ENCODE results near the gene SLC12A1. TPM values are rescaled to one million over a fixed set of nuclear protein-coding genes. Genes with fewer than 3 reads are reported as not detected.

The SLC12A1 gene
- total RNA-seq, 1 experiment from 2014 or later: 0.15 TPM

DNA sequence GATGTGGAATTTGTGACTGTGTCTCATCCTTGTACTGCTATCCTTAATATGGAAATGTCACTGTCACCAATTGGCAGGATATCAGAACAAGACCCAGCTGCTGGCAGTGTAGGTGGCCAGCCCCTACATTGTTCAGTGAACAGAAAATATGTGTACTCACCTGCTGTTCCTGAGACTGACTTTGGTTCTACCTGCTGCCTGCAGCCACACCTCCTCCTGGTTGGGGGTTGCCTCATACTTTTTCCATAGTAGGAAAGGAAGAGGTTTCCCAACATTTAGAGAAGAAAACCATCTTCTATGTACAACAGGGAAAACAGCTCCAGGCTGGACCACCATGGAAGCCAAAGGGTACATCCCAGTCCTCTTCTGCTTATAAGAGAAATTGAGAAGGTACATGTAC lies 35.9 kb downstream of the SLC12A1 start:
- no peaks in the 10 kb centered on the region for H3K4me1 Mint-ChIP-seq
- no peak for TF ChIP-seq SOX15 (CRISPR knock-in tag; IDR thresholded peaks at IDR 0.05)
- TF ChIP-seq ZNF317 (CRISPR knock-in tag; IDR thresholded peaks at IDR 0.05; ENCODE audit: borderline replicate concordance, low read depth): no peak
- TF ChIP-seq, protein P1, sequence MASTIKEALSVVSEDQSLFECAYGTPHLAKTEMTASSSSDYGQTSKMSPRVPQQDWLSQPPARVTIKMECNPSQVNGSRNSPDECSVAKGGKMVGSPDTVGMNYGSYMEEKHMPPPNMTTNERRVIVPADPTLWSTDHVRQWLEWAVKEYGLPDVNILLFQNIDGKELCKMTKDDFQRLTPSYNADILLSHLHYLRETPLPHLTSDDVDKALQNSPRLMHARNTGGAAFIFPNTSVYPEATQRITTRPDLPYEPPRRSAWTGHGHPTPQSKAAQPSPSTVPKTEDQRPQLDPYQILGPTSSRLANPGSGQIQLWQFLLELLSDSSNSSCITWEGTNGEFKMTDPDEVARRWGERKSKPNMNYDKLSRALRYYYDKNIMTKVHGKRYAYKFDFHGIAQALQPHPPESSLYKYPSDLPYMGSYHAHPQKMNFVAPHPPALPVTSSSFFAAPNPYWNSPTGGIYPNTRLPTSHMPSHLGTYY (CRISPR knock-in tag; IDR thresholded peaks at IDR 0.05): no peak
- TF ChIP-seq ATF1 (CRISPR knock-in tag; IDR thresholded peaks at IDR 0.05): no peak
- TF ChIP-seq, protein P2, sequence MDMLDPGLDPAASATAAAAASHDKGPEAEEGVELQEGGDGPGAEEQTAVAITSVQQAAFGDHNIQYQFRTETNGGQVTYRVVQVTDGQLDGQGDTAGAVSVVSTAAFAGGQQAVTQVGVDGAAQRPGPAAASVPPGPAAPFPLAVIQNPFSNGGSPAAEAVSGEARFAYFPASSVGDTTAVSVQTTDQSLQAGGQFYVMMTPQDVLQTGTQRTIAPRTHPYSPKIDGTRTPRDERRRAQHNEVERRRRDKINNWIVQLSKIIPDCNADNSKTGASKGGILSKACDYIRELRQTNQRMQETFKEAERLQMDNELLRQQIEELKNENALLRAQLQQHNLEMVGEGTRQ (CRISPR knock-in tag; IDR thresholded peaks at IDR 0.05): no peak
- TF ChIP-seq ZNF138 (CRISPR knock-in tag; conservative IDR thresholded peaks at IDR 0.05): no peak
- TF ChIP-seq MYBL2 (CRISPR knock-in tag; IDR thresholded peaks at IDR 0.05): no peak
- TF ChIP-seq ZNF416 (CRISPR knock-in tag; IDR thresholded peaks at IDR 0.05): no peak
- no peak for TF ChIP-seq GABPB1 (CRISPR knock-in tag; IDR thresholded peaks at IDR 0.05)
- no peak for TF ChIP-seq FOXK1 (CRISPR knock-in tag; IDR thresholded peaks at IDR 0.05)
- TF ChIP-seq CREM (CRISPR knock-in tag; IDR thresholded peaks at IDR 0.05): no peak
- TF ChIP-seq, protein P3, sequence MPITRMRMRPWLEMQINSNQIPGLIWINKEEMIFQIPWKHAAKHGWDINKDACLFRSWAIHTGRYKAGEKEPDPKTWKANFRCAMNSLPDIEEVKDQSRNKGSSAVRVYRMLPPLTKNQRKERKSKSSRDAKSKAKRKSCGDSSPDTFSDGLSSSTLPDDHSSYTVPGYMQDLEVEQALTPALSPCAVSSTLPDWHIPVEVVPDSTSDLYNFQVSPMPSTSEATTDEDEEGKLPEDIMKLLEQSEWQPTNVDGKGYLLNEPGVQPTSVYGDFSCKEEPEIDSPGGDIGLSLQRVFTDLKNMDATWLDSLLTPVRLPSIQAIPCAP (CRISPR knock-in tag; IDR thresholded peaks at IDR 0.05): no peak
- TF ChIP-seq FOXJ3 (CRISPR knock-in tag; IDR thresholded peaks at IDR 0.05; ENCODE audit: borderline replicate concordance): no peak
- no peak overlapping the region for H3K4me3 Mint-ChIP-seq
- no peak for ATAC-seq
- CTCF ChIA-PET: no interaction called here
- no peaks in the 10 kb centered on the region for H3K27me3 Mint-ChIP-seq (ENCODE audit: low read depth)
- no peak for DNase-seq (ENCODE audit: low spot score)
- no peaks in the 10 kb centered on the region for H3K36me3 Mint-ChIP-seq
- no peaks in the 10 kb centered on the region for H3K9me3 Mint-ChIP-seq
- no peak overlapping the region for H3K27ac Mint-ChIP-seq
- POLR2A ChIA-PET: no interaction called here

DNA sequence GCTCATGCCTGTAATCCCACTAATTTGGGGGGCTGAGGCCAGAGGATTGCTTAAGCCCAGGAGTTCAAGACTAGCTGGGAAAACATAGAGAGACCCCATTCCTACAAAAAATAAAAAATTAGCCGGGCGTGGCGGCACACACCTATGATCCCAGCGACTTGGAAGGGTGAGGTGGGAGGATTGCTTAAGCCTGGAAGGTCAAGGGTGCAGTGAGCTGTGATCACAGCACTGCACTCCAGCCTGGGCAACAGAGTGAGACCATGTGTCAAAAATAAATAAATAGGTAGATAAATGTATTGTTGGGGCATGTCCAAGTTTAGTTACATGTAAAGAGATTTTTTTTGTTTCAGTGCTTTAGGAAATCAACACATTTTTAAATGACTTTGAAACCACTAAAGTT lies 36.4 kb downstream of the SLC12A1 start:
- no peaks in the 10 kb centered on the region for H3K36me3 Mint-ChIP-seq
- ATAC-seq: no peak
- H3K27me3 Mint-ChIP-seq (ENCODE audit: low read depth): no peaks in the 10 kb centered on the region
- POLR2A ChIA-PET: no interaction called here
- DNase-seq (ENCODE audit: low spot score): no peak
- CTCF ChIA-PET: no interaction called here
- TF ChIP-seq MXD4 (CRISPR knock-in tag; IDR thresholded peaks at IDR 0.05; ENCODE audit: borderline replicate concordance): no peak
- TF ChIP-seq ETV6 (CRISPR knock-in tag; IDR thresholded peaks at IDR 0.05): no peak
- TF ChIP-seq, protein P4, sequence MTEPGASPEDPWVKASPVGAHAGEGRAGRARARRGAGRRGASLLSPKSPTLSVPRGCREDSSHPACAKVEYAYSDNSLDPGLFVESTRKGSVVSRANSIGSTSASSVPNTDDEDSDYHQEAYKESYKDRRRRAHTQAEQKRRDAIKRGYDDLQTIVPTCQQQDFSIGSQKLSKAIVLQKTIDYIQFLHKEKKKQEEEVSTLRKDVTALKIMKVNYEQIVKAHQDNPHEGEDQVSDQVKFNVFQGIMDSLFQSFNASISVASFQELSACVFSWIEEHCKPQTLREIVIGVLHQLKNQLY (CRISPR knock-in tag; IDR thresholded peaks at IDR 0.05): no peak
- TF ChIP-seq, protein P5, sequence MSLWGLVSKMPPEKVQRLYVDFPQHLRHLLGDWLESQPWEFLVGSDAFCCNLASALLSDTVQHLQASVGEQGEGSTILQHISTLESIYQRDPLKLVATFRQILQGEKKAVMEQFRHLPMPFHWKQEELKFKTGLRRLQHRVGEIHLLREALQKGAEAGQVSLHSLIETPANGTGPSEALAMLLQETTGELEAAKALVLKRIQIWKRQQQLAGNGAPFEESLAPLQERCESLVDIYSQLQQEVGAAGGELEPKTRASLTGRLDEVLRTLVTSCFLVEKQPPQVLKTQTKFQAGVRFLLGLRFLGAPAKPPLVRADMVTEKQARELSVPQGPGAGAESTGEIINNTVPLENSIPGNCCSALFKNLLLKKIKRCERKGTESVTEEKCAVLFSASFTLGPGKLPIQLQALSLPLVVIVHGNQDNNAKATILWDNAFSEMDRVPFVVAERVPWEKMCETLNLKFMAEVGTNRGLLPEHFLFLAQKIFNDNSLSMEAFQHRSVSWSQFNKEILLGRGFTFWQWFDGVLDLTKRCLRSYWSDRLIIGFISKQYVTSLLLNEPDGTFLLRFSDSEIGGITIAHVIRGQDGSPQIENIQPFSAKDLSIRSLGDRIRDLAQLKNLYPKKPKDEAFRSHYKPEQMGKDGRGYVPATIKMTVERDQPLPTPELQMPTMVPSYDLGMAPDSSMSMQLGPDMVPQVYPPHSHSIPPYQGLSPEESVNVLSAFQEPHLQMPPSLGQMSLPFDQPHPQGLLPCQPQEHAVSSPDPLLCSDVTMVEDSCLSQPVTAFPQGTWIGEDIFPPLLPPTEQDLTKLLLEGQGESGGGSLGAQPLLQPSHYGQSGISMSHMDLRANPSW (CRISPR knock-in tag; conservative IDR thresholded peaks at IDR 0.05; ENCODE audit: low read depth): no peak
- TF ChIP-seq, protein P6, sequence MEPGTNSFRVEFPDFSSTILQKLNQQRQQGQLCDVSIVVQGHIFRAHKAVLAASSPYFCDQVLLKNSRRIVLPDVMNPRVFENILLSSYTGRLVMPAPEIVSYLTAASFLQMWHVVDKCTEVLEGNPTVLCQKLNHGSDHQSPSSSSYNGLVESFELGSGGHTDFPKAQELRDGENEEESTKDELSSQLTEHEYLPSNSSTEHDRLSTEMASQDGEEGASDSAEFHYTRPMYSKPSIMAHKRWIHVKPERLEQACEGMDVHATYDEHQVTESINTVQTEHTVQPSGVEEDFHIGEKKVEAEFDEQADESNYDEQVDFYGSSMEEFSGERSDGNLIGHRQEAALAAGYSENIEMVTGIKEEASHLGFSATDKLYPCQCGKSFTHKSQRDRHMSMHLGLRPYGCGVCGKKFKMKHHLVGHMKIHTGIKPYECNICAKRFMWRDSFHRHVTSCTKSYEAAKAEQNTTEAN (CRISPR knock-in tag; IDR thresholded peaks at IDR 0.05): no peak
- TF ChIP-seq KAT7 (CRISPR knock-in tag; IDR thresholded peaks at IDR 0.05; ENCODE audit: borderline replicate concordance): no peak
- no peak for TF ChIP-seq ZNF121 (CRISPR knock-in tag; IDR thresholded peaks at IDR 0.05)
- TF ChIP-seq SMAD4 (CRISPR knock-in tag; IDR thresholded peaks at IDR 0.05): no peak
- TF ChIP-seq, protein P7, sequence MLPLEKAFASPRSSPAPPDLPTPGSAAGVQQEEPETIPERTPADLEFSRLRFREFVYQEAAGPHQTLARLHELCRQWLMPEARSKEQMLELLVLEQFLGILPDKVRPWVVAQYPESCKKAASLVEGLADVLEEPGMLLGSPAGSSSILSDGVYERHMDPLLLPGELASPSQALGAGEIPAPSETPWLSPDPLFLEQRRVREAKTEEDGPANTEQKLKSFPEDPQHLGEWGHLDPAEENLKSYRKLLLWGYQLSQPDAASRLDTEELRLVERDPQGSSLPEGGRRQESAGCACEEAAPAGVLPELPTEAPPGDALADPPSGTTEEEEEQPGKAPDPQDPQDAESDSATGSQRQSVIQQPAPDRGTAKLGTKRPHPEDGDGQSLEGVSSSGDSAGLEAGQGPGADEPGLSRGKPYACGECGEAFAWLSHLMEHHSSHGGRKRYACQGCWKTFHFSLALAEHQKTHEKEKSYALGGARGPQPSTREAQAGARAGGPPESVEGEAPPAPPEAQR (CRISPR knock-in tag; IDR thresholded peaks at IDR 0.05): no peak
- no peak for TF ChIP-seq NFATC4 (CRISPR knock-in tag; IDR thresholded peaks at IDR 0.05)
- no peak for TF ChIP-seq OVOL2 (CRISPR knock-in tag; IDR thresholded peaks at IDR 0.05; ENCODE audit: borderline replicate concordance)
- TF ChIP-seq NR2C2 (CRISPR knock-in tag; IDR thresholded peaks at IDR 0.05): no peak
- TF ChIP-seq ZNF219 (CRISPR knock-in tag; IDR thresholded peaks at IDR 0.05; ENCODE audit: borderline replicate concordance): no peak
- TF ChIP-seq GRHL2 (CRISPR knock-in tag; IDR thresholded peaks at IDR 0.05; ENCODE audit: insufficient replicate concordance, severe bottlenecking): no peak
- H3K9me3 Mint-ChIP-seq: no peaks in the 10 kb centered on the region
- no peaks in the 10 kb centered on the region for H3K4me1 Mint-ChIP-seq
- no peak overlapping the region for H3K27ac Mint-ChIP-seq
- H3K4me3 Mint-ChIP-seq: no peak overlapping the region

Data from WTC11 (cell line).